GM21723 (cell line): ENCODE measurements around the gene INTS7.
"Not testable (repeated sequence)": the region's sequence is repeated elsewhere in the genome, so short reads cannot be mapped to it uniquely, and the experiment has no call there.

ENCODE experiments used
- ATAC-seq: cut with Tn5 transposase; IDR thresholded peaks from one replicate; pipeline ENCODE4 v1.9.1; 2021; ENCODE audit warnings: mild to moderate bottlenecking, moderate library complexity; ENCODE audit not compliant: unreplicated experiment

The INTS7 gene

GRCh38 chr1:211938561-211938997, 96.8 kb downstream of the INTS7 start:
- ATAC-seq, result peak; percentile 31

- ATAC-seq, result not testable (repeated sequence)
Measured at GRCh38 chr1:211937422-211937821, 97.9 kb downstream of the INTS7 start.

- peak; percentile 76 for ATAC-seq
Measured at GRCh38 chr1:211935448-211935970, 99.8 kb downstream of the INTS7 start.

- ATAC-seq, result no peak
Measured at GRCh38 chr1:211933946-211934714, 101.2 kb downstream of the INTS7 start.

GRCh38 chr1:211932933-211933254, 102.5 kb downstream of the INTS7 start:
- no peak for ATAC-seq

GRCh38 chr1:211932231-211932932, 103.0 kb downstream of the INTS7 start:
- ATAC-seq, result no peak

GRCh38 chr1:211929683-211930082, 105.7 kb downstream of the INTS7 start:
- ATAC-seq, result no peak

- no peak for ATAC-seq
Measured at GRCh38 chr1:211928993-211929637, 106.2 kb downstream of the INTS7 start.

GRCh38 chr1:211928290-211928801, 107.0 kb downstream of the INTS7 start:
- no peak for ATAC-seq

GRCh38 chr1:211925016-211925415, 110.3 kb downstream of the INTS7 start:
- peak; percentile 51 for ATAC-seq

GRCh38 chr1:211924256-211924655, 111.1 kb downstream of the INTS7 start:
- ATAC-seq, result no peak

- no peak for ATAC-seq
Measured at GRCh38 chr1:211923095-211923494, 112.3 kb downstream of the INTS7 start.

GRCh38 chr1:211921579-211922095, 113.7 kb downstream of the INTS7 start:
- ATAC-seq, result no peak

- ATAC-seq, result no peak
Measured at GRCh38 chr1:211920602-211921226, 114.6 kb downstream of the INTS7 start.

GRCh38 chr1:211920141-211920572, 115.2 kb downstream of the INTS7 start:
- ATAC-seq, result no peak

- ATAC-seq, result no peak
Measured at GRCh38 chr1:211918843-211919414, 116.4 kb downstream of the INTS7 start.

GRCh38 chr1:211916458-211916857, 118.9 kb downstream of the INTS7 start:
- ATAC-seq, result not testable (repeated sequence)

- no peak for ATAC-seq
Measured at GRCh38 chr1:211915924-211916323, 119.4 kb downstream of the INTS7 start.

GRCh38 chr1:211912844-211913432, 122.4 kb downstream of the INTS7 start:
- no peak for ATAC-seq

- no peak for ATAC-seq
Measured at GRCh38 chr1:211912038-211912437, 123.3 kb downstream of the INTS7 start.
